BE2C (cell line): Measurements from ENCODE around the gene KRT17.
"Not testable (repeated sequence)": the region's sequence is repeated elsewhere in the genome, so short reads cannot be mapped to it uniquely, and the experiment has no call there.

Source experiments
- DNase-seq: peaks from one replicate; pipeline ENCODE4 v3.0.0-alpha.2; 2020
- H3K27me3 ChIP-seq: fragments of 250-450 bp; sonication (Bioruptor Pico); 2 replicates; pipeline ENCODE4 v1.5.1; 2020; ENCODE audit warnings: mild to moderate bottlenecking
- H3K36me3 ChIP-seq: fragments of 250-450 bp; sonication (Bioruptor Pico); 2 replicates; pipeline ENCODE4 v1.5.1; 2020; ENCODE audit warnings: mild to moderate bottlenecking
- H3K4me1 ChIP-seq: fragments of 250-450 bp; sonication (Bioruptor Pico); 2 replicates; pipeline ENCODE4 v1.5.1; 2020
- H3K4me3 ChIP-seq: 2 replicates; pipeline ENCODE4 v1.5.1; 2011; ENCODE audit warnings: low read depth, low read length
- H3K9me3 ChIP-seq: fragments of 250-450 bp; sonication (Bioruptor Pico); 2 replicates; pipeline ENCODE4 v1.5.1; 2020
- TF ChIP-seq, protein P1 (sequence below): IDR thresholded peaks from 2 replicates; pipeline ENCODE4 v1.5.1; 2012; ENCODE audit warnings: mild to moderate bottlenecking, low read depth, low read length

KRT17 gene

DNA sequence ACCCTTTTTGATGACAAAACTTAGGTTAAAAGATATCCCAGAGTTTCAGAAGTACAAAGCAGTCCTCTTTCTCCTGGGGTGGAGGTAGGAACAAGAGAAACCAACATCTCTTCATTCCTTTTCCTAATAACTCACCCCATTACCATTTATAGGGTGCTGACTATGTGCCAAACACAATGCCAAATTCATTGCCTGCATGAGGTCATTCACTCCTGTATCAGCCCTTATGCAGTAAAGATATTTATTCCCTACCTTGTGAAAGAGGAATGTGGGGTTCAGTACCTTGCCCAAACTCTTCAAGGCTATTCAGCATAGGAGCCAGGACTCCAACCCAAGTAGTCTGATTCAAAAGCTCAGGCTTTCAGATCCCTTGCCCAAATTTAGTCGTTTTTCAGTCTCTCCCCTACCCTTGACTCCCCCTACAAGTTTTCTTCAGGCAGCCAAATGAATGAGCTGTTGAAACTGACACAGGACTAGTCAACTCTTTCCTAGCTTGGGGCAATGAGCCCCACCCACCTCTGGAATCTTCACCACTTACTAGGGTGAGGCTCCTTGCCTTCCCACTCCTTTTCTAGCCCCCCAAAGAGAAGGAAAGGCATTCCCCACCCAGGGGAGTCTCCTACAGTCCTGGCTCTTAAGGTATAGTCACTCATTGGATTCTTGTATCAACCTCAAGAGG, 43.5 kb downstream of the KRT17 start:
- TF ChIP-seq, protein P1, sequence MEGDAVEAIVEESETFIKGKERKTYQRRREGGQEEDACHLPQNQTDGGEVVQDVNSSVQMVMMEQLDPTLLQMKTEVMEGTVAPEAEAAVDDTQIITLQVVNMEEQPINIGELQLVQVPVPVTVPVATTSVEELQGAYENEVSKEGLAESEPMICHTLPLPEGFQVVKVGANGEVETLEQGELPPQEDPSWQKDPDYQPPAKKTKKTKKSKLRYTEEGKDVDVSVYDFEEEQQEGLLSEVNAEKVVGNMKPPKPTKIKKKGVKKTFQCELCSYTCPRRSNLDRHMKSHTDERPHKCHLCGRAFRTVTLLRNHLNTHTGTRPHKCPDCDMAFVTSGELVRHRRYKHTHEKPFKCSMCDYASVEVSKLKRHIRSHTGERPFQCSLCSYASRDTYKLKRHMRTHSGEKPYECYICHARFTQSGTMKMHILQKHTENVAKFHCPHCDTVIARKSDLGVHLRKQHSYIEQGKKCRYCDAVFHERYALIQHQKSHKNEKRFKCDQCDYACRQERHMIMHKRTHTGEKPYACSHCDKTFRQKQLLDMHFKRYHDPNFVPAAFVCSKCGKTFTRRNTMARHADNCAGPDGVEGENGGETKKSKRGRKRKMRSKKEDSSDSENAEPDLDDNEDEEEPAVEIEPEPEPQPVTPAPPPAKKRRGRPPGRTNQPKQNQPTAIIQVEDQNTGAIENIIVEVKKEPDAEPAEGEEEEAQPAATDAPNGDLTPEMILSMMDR, result no peak
- no peak for DNase-seq
- no peaks in the 10 kb centered on the region for H3K27me3 ChIP-seq
- no peaks in the 10 kb centered on the region for H3K36me3 ChIP-seq
- no peaks in the 10 kb centered on the region for H3K9me3 ChIP-seq
- H3K4me1 ChIP-seq, result peaks cover 8% of the 10 kb centered on the region
- H3K4me3 ChIP-seq, result no peak overlapping the region

DNA sequence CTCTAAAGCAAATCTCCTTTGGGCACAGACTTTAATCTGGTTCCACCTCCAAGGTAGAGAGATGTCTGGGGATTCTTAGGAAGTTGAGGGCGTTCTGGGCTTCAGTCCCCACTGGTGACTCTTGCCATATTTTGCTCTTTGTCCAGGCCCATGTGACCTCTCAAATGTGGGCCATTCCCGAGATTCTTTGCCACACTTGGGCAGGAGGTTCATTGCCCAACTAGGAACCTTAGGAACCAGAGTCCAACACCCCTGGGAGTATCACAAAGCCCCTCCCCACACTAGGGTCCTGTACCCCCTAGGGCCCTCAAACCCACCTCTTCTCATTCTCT, 44.2 kb downstream of the KRT17 start:
- Histone ChIP-seq H3K4me1 (peaks cover 8% of the 10 kb centered on the region), H3K36me3 (no peaks in the 10 kb centered on the region), H3K9me3 (no peaks in the 10 kb centered on the region), H3K4me3 (no peak overlapping the region), H3K27me3 (no peaks in the 10 kb centered on the region)
- TF ChIP-seq, protein P1, result no peak
- DNase-seq, result no peak

DNA sequence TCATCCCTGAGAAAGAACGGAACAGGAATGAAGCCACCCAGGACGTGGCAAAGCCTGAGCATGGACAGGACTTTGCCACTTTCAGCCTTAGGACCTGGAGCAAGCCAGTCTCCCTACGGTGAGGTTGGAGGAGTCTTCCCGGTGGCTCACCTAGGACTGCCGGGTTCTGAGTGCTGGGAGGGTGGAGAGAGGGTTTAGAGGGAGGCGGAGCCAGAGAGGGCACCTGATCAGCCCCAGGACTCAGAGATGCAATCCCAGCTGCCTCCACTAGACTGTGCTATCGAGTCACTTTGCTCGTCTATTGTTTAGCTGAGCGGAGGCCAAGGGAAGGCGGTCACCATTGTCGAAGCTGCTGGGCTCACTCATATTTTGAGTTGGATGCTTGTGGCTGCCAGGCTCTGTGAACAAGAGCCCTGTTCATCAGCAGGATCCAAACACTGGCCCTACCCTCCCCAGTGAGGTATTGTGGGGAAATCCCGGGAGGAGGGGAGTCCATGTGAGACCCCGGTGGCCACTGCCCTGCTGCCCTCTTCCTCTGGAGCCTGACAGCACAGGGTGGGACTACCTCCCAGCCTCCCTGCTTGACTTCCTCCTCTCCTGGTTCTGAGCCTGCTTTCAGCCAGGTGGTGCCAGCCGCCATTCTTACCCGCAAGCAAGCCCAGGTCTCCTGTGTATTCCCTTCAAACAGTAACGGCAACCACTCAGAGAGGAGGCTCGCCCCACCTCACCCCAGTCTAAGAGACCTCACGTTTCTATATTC, 44.7 kb downstream of the KRT17 start:
- H3K4me3 ChIP-seq, result peak overlapping the region; percentile 20; the same call in 1 of the 2 replicates
- H3K9me3 ChIP-seq, result no peaks in the 10 kb centered on the region
- TF ChIP-seq, protein P1, result peak; percentile 95
- H3K4me1 ChIP-seq, result peaks cover 8% of the 10 kb centered on the region
- peak; percentile 88 for DNase-seq
- no peaks in the 10 kb centered on the region for H3K27me3 ChIP-seq
- H3K36me3 ChIP-seq, result no peaks in the 10 kb centered on the region

DNA sequence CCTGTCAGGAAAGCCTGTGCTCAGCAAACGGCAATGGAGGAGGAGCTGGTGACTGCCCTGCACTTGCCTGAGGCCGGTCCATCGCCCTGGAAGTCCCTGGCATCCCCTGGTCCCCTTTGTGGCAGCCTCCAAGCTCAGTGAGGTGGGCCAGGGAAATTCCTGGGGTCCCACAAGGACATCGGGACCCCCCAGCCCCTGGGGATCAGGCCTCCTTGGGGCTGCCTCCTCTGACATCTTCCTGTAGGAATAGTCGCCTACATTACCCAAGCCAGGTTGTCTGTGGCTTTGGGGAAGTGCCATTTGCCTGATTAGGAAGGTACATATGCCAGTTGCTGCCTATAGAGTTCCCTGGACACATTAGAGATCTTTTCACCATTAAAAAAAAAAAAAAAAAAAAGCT, 45.4 kb downstream of the KRT17 start:
- no peaks in the 10 kb centered on the region for H3K36me3 ChIP-seq
- TF ChIP-seq, protein P1, result no peak
- no peaks in the 10 kb centered on the region for H3K27me3 ChIP-seq
- H3K4me1 ChIP-seq, result peaks cover 8% of the 10 kb centered on the region
- no peak overlapping the region for H3K4me3 ChIP-seq
- H3K9me3 ChIP-seq, result no peaks in the 10 kb centered on the region
- no peak for DNase-seq

DNA sequence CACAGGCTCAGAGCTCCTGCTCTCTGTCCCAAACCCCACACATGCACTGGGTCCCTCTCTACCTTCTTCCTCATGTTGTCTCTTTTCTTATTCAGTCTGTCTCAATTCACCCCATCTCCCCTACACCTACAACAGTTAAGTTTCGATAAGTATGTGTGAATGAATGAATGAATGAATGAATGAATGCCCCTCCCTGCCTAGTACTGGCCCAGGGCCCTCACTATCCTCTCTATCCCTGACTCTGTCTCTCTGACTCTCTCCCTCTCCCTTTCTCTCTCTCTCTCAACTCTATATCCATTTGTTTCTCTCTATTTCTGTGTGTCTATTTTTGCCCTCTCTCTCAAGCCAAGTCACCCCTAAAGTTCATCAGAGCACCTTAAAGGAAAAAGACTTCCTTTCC, 45.8 kb downstream of the KRT17 start:
- no peak for DNase-seq
- Histone ChIP-seq H3K27me3 (no peaks in the 10 kb centered on the region), H3K4me1 (peaks cover 8% of the 10 kb centered on the region), H3K36me3 (no peaks in the 10 kb centered on the region), H3K4me3 (no peak overlapping the region), H3K9me3 (no peaks in the 10 kb centered on the region)
- TF ChIP-seq, protein P1, result no peak

DNA sequence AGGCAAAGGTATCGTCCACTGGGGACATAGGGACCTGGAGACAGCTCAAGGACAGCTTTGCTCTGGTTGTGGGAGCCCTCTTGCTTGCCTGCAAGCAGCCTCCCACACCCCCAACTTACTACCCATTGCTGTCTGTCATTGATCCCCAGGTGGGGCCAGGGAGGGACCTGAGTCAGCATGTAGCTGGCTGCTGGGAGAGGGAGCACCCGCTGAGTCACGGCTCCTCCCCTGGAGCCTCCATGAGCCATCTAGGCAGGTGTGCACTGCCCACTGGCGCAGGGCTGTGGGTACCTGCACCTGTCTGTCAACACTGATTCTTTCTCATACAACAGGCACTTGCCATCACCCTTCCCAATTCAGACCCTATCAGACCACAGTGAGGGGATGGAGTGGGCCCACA, 47.6 kb downstream of the KRT17 start:
- not testable (repeated sequence) for H3K4me1 ChIP-seq, H3K36me3 ChIP-seq, H3K4me3 ChIP-seq, H3K27me3 ChIP-seq, DNase-seq, H3K9me3 ChIP-seq
